Measurements from ENCODE around the gene PITPNB.

PITPNB gene

GRCh38 chr22:27878541-27878940, 40.5 kb downstream of the PITPNB start:
- no peak for DNase-seq

- DNase-seq = no peak
These were observed 41.6 kb downstream of the PITPNB start for GRCh38 chr22:27877501-27877900.

GRCh38 chr22:27876684-27877083, 42.4 kb downstream of the PITPNB start:
- DNase-seq = no peak

- DNase-seq = no peak
These were observed 43.1 kb downstream of the PITPNB start for GRCh38 chr22:27875951-27876350.

- DNase-seq = no peak
These were observed 44.3 kb downstream of the PITPNB start for GRCh38 chr22:27874764-27875163.

GRCh38 chr22:27874185-27874584, 44.9 kb downstream of the PITPNB start:
- no peak for DNase-seq

GRCh38 chr22:27873472-27873871, 45.6 kb downstream of the PITPNB start:
- no peak for DNase-seq

- no peak for DNase-seq
These were observed 46.6 kb downstream of the PITPNB start for GRCh38 chr22:27872488-27872887.

GRCh38 chr22:27871306-27872014, 47.6 kb downstream of the PITPNB start:
- DNase-seq = no peak

GRCh38 chr22:27870234-27871191, 48.5 kb downstream of the PITPNB start:
- DNase-seq = no peak

GRCh38 chr22:27868732-27869282, 50.2 kb downstream of the PITPNB start:
- no peak for DNase-seq

GRCh38 chr22:27867953-27868731, 50.9 kb downstream of the PITPNB start:
- no peak for DNase-seq

GRCh38 chr22:27867085-27867952, 51.7 kb downstream of the PITPNB start:
- no peak for DNase-seq

GRCh38 chr22:27866135-27867084, 52.6 kb downstream of the PITPNB start:
- DNase-seq = no peak

GRCh38 chr22:27865496-27865895, 53.6 kb downstream of the PITPNB start:
- DNase-seq = no peak

GRCh38 chr22:27863556-27863955, 55.5 kb downstream of the PITPNB start:
- no peak for DNase-seq

GRCh38 chr22:27863001-27863400, 56.1 kb downstream of the PITPNB start:
- DNase-seq = no peak

- DNase-seq = no peak
These were observed 59.7 kb downstream of the PITPNB start for GRCh38 chr22:27859336-27859735.

- no peak for DNase-seq
These were observed 60.4 kb downstream of the PITPNB start for GRCh38 chr22:27858626-27859025.

GRCh38 chr22:27857443-27857842, 61.6 kb downstream of the PITPNB start:
- DNase-seq = no peak

GRCh38 chr22:27856386-27856785, 62.7 kb downstream of the PITPNB start:
- DNase-seq = no peak
